K562 (cell line): ENCODE measurements around the gene WDR70. TPM values are rescaled to one million over a fixed set of nuclear protein-coding genes. Genes with fewer than 3 reads are reported as not detected.

Experiments
- HLTF ChIP-seq: fragments of 450-650 bp; IDR thresholded peaks from 2 replicates; pipeline ENCODE4 v1.6.1; 2016
- KLF6 ChIP-seq: fragments of 250-450 bp; sonication (Bioruptor Pico); IDR thresholded peaks from 2 replicates; pipeline ENCODE4 v1.4.0; 2020; ENCODE audit warnings: mild to moderate bottlenecking, moderate library complexity, borderline replicate concordance
- NEUROD1 ChIP-seq: fragments of 150-350 bp; IDR thresholded peaks from 2 replicates; pipeline ENCODE4 v1.6.1; 2014; ENCODE audit warnings: borderline replicate concordance, low read length, low read depth; ENCODE audit not compliant: partially characterized antibody
- RFX1 ChIP-seq: fragments of 450-650 bp; IDR thresholded peaks from 2 replicates; pipeline ENCODE4 v1.6.1; 2016; ENCODE audit warnings: mild to moderate bottlenecking, moderate library complexity
- SMAD4 ChIP-seq: fragments of 250-450 bp; sonication (Bioruptor Pico); conservative IDR thresholded peaks from 2 replicates; pipeline ENCODE4 v1.8.0; 2021; ENCODE audit warnings: inconsistent platforms, mild to moderate bottlenecking, moderate library complexity
- ZNF324 ChIP-seq: fragments of 250-450 bp; sonication (Bioruptor Pico); IDR thresholded peaks from 2 replicates; pipeline ENCODE4 v1.4.0; 2020; ENCODE audit warnings: mild to moderate bottlenecking
- ZNF655 ChIP-seq: fragments of 250-450 bp; sonication (Bioruptor Pico); IDR thresholded peaks from 2 replicates; pipeline ENCODE4 v1.5.0; 2021
- polyA plus RNA-seq, 8 experiments: library from polyadenylated mRNA; depleted of rRNA in 4 of 8; stranded (reverse) in 5 of 8; unstranded in 3 of 8; fragments of >200 nt; fragmentation: Nextera tagmentation in 2 of 8; fragmentation: Illumina TruSeq in 1 of 8; extraction: Ambion mirVana in 2 of 8; extraction: Trizol in 1 of 8; gene quantifications; 2 replicates each; pipeline versions ENCODE4 v1.2.1 to v1.2.3, GENCODE V29; 2011 to 2014; ENCODE audit warnings: inconsistent platforms in 1 of 8, missing spikeins in 1 of 8
- total RNA-seq, 7 experiments: library from RNA; depleted of rRNA in 6 of 7; stranded (reverse); fragments of >200 nt in 6 of 7; fragmentation: Illumina TruSeq in 2 of 7; extraction: Trizol in 2 of 7; gene quantifications; 2 replicates each; pipeline versions ENCODE4 v1.2.1 to v1.2.3, GENCODE V29; 2011 to 2021; ENCODE audit warnings: low replicate concordance in 1 of 7
- TF ChIP-seq, protein P1 (sequence below): IDR thresholded peaks from 3 replicates; pipeline ENCODE4 v1.6.1; 2011; ENCODE audit warnings: borderline replicate concordance, mild to moderate bottlenecking, moderate library complexity; ENCODE audit not compliant: insufficient read length; ENCODE audit errors: extremely low read depth

Gene WDR70
- total and polyA plus RNA-seq, 9 of the 15 experiments (the other 6 are each of a cell fraction or from before 2014, with no cell fraction given), result 16.8 to 46.6 (median 38.8) TPM

- TF ChIP-seq, protein P1, sequence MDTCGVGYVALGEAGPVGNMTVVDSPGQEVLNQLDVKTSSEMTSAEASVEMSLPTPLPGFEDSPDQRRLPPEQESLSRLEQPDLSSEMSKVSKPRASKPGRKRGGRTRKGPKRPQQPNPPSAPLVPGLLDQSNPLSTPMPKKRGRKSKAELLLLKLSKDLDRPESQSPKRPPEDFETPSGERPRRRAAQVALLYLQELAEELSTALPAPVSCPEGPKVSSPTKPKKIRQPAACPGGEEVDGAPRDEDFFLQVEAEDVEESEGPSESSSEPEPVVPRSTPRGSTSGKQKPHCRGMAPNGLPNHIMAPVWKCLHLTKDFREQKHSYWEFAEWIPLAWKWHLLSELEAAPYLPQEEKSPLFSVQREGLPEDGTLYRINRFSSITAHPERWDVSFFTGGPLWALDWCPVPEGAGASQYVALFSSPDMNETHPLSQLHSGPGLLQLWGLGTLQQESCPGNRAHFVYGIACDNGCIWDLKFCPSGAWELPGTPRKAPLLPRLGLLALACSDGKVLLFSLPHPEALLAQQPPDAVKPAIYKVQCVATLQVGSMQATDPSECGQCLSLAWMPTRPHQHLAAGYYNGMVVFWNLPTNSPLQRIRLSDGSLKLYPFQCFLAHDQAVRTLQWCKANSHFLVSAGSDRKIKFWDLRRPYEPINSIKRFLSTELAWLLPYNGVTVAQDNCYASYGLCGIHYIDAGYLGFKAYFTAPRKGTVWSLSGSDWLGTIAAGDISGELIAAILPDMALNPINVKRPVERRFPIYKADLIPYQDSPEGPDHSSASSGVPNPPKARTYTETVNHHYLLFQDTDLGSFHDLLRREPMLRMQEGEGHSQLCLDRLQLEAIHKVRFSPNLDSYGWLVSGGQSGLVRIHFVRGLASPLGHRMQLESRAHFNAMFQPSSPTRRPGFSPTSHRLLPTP, result no peak
- no peak for TF ChIP-seq ZNF655 (CRISPR knock-in tag)
- no peak for TF ChIP-seq KLF6 (CRISPR knock-in tag)
- TF ChIP-seq SMAD4 (CRISPR knock-in tag), result no peak
- no peak for TF ChIP-seq ZNF324
- no peak for TF ChIP-seq NEUROD1
- TF ChIP-seq RFX1, result no peak
- TF ChIP-seq HLTF, result no peak
Measured at GRCh38 chr5:37355161-37355560, 24.0 kb upstream of the WDR70 start (continued).
